GM19023 (cell line): ENCODE measurements around the gene FN3KRP.

ENCODE experiments used
- ATAC-seq: cut with Tn5 transposase; IDR thresholded peaks from one replicate; pipeline ENCODE4 v1.9.1; 2021; ENCODE audit warnings: mild to moderate bottlenecking, moderate library complexity; ENCODE audit not compliant: unreplicated experiment

The FN3KRP gene

GRCh38 chr17:82705756-82706155, 10.8 kb upstream of the FN3KRP start:
- no peak for ATAC-seq

- ATAC-seq = no peak
These were observed 7.4 kb upstream of the FN3KRP start for GRCh38 chr17:82709024-82709675.

GRCh38 chr17:82709676-82710498, 6.6 kb upstream of the FN3KRP start:
- no peak for ATAC-seq

- ATAC-seq = no peak
These were observed 5.8 kb upstream of the FN3KRP start for GRCh38 chr17:82710499-82711232.

GRCh38 chr17:82713071-82713723, 3.3 kb upstream of the FN3KRP start:
- no peak for ATAC-seq

GRCh38 chr17:82718986-82719685, 2.6 kb downstream of the FN3KRP start:
- no peak for ATAC-seq

- no peak for ATAC-seq
These were observed 3.7 kb downstream of the FN3KRP start for GRCh38 chr17:82720204-82720603.

- ATAC-seq = no peak
These were observed 6.0 kb downstream of the FN3KRP start for GRCh38 chr17:82722341-82723013.

GRCh38 chr17:82723169-82723807, 6.8 kb downstream of the FN3KRP start:
- ATAC-seq = no peak

- no peak for ATAC-seq
These were observed 9.9 kb downstream of the FN3KRP start for GRCh38 chr17:82726427-82726826.

GRCh38 chr17:82729479-82730260, 13.2 kb downstream of the FN3KRP start:
- ATAC-seq = no peak

GRCh38 chr17:82732118-82732743, 15.7 kb downstream of the FN3KRP start:
- ATAC-seq = no peak

GRCh38 chr17:82734987-82735866, 18.7 kb downstream of the FN3KRP start, which contains the start of gene FN3K:
FN3K (plus strand) TSS chr17:82735615; CDS start chr17:82735637, 22 bp downstream.
- no peak for ATAC-seq

- ATAC-seq = no peak
These were observed 20.1 kb downstream of the FN3KRP start for GRCh38 chr17:82736511-82737185.

- no peak for ATAC-seq
These were observed 21.7 kb downstream of the FN3KRP start for GRCh38 chr17:82737967-82738877.
